Kidney epithelial cell (primary cell): Measurements from ENCODE around the gene MYH9. TPM values are rescaled to one million over a fixed set of nuclear protein-coding genes. Genes with fewer than 3 reads are reported as not detected.

Source experiments
- DNase-seq: peaks from one replicate; pipeline ENCODE4 v3.0.0-alpha.2; 2010; ENCODE audit warnings: low read depth
- H3K27me3 ChIP-seq: 2 replicates; pipeline ENCODE4 v1.6.0; 2011; ENCODE audit warnings: low read length; ENCODE audit not compliant: control insufficient read depth, insufficient read depth
- H3K36me3 ChIP-seq: 2 replicates; pipeline ENCODE4 v1.5.1; 2011; ENCODE audit warnings: low read length; ENCODE audit not compliant: control insufficient read depth, insufficient read depth
- H3K4me3 ChIP-seq: 2 replicates; pipeline ENCODE4 v1.5.1; 2011; ENCODE audit warnings: low read depth, mild to moderate bottlenecking, control low read depth, low read length
- CTCF ChIP-seq: IDR thresholded peaks from 2 replicates; pipeline ENCODE4 v1.5.1; 2011; ENCODE audit warnings: mild to moderate bottlenecking, moderate library complexity, low read length, control low read depth, inconsistent platforms; ENCODE audit not compliant: insufficient read depth, poor library complexity, severe bottlenecking
- total RNA-seq: library from RNA; depleted of rRNA; stranded (reverse); fragments of >200 nt; gene quantifications from 2 replicates; pipeline ENCODE4 v1.2.3, GENCODE V29; 2015

MYH9 gene
- total RNA-seq, 1 donor from 2014 or later: 1,580 TPM

DNA sequence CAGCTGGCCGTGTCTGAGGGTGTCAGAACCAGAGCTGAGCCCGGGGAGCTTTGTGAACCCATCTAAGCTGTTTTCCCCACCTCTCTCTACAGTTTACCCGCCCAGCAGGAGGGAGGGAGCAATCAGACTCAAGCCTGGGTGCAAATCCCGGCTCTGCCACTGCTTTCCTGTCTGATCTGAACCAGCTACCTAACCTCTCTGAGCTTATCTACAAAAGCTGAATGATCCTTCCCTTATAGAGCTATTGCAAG is 148.7 kb downstream of the MYH9 start:
- no peak for DNase-seq
- TF ChIP-seq CTCF: no peak
- Histone ChIP-seq H3K36me3 (no peaks in the 10 kb centered on the region), H3K27me3 (no peaks in the 10 kb centered on the region), H3K4me3 (peak overlapping the region; percentile 45)

- no peaks in the 10 kb centered on the region for H3K36me3 ChIP-seq
- DNase-seq: no peak
- TF ChIP-seq CTCF: no peak
These were observed 149.2 kb downstream of the MYH9 start for GRCh38 chr22:36238373-36239149.

GRCh38 chr22:36237462-36238372 is 150.1 kb downstream of the MYH9 start:
- no peak for TF ChIP-seq CTCF
- H3K4me3 ChIP-seq: peak overlapping the region; percentile 45
- DNase-seq: no peak

More at GRCh38 chr22:36238373-36239149, 149.2 kb downstream of the MYH9 start:
- H3K4me3 ChIP-seq: peak overlapping the region; percentile 45
- no peaks in the 10 kb centered on the region for H3K27me3 ChIP-seq

DNA sequence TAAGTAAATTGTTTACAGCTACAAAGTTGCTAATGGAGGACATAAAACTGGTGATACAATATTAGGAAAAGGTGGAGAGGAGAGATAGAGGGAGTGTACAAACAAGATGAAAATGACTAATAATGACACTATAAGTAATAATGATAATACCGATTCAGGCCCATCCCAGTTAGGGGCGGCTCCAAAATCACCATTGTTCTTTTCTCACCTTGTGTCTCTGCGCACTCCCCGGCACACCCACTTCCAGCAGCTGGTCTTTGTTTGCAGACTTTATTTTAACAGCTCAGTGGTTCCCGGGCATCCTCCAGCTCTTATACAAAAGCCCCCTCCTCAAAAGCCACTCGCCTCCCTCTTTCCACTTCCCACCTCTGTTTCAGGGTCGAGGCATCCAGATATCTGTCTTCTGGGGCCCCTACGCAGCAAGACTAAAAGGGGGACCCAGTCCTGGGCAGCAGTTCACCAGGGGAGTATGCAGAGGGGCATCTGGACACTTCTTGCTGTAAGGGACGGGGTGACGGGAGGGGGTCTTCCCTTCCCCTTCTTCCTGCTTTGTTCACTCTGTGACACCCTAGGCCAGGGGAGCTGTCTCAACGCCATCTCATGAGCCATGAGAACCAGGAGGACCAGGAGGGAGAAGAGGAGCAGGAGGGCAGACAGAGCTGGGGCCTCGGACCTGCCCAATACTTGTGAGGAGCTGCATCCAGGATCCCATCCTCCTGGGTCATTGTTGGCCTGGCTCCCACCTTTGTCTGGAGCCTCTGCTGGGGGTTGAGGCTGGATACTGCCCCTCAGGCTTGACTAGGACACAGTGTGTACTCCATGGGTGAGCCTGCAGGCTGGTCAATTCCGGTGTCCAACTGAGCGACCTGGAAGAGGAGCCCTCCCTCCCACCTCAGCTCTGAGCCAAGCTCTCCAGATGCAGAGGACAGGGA is 151.1 kb downstream of the MYH9 start:
- Histone ChIP-seq H3K4me3 (no peak overlapping the region), H3K27me3 (no peaks in the 10 kb centered on the region), H3K36me3 (no peaks in the 10 kb centered on the region)
- DNase-seq: no peak
- TF ChIP-seq CTCF: no peak

More at GRCh38 chr22:36237462-36238372, 150.1 kb downstream of the MYH9 start:
- no peaks in the 10 kb centered on the region for H3K27me3 ChIP-seq
- H3K36me3 ChIP-seq: no peaks in the 10 kb centered on the region

DNA sequence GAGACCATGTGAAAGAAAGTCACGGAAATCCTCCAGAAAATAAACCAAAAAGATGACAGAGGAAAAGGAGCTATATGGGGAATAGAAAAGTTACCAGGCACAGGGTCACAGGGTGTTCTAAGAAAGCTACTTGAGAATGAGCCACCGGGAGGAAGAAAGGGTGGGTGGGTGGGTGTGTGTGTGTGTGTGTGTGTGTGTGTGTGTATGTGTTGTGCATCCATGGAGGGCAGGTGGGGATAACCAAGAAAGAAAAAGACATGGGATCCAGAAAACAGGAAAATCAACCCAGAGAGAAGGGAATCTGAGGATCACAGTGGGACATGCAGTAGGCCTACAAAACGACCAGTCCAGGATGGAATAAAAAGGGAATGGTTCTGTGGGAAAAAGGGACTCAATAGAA is 152.2 kb downstream of the MYH9 start:
- no peaks in the 10 kb centered on the region for H3K36me3 ChIP-seq
- no peak overlapping the region for H3K4me3 ChIP-seq
- no peak for TF ChIP-seq CTCF
- H3K27me3 ChIP-seq: no peaks in the 10 kb centered on the region
- no peak for DNase-seq
